HepG2 (cell line): ENCODE measurements around the gene FKBP1A. TPM values are rescaled to one million over a fixed set of nuclear protein-coding genes. Genes with fewer than 3 reads are reported as not detected.

Source experiments
- ATAD3A ChIP-seq: sonication (generic); formaldehyde crosslinking; IDR thresholded peaks from 2 replicates; pipeline ENCODE4 v1.4.0; 2020; ENCODE audit warnings: missing genetic modification reagents
- CEBPB ChIP-seq: IDR thresholded peaks from 2 replicates; pipeline ENCODE4 v1.6.1; 2011; ENCODE audit warnings: low read depth, low read length, improper control_type of control experiment, borderline replicate concordance
- MTF1 ChIP-seq: sonication (generic); formaldehyde crosslinking; IDR thresholded peaks from 2 replicates; pipeline ENCODE4 v1.5.0; 2020; ENCODE audit warnings: missing genetic modification reagents
- MYNN ChIP-seq: sonication (generic); formaldehyde crosslinking; IDR thresholded peaks from 2 replicates; pipeline ENCODE4 v1.4.0; 2020; ENCODE audit warnings: mild to moderate bottlenecking, low read depth, missing genetic modification reagents
- POLR2A ChIP-seq, 2 experiments: IDR thresholded peaks; 2 replicates each; pipeline ENCODE4 v1.6.1; 2011; ENCODE audit warnings: low read depth in 2 of 2, low read length in 2 of 2, mild to moderate bottlenecking in 1 of 2, moderate library complexity in 1 of 2; ENCODE audit not compliant: insufficient read depth in 1 of 2
- RARG ChIP-seq: sonication (generic); formaldehyde crosslinking; IDR thresholded peaks from 2 replicates; pipeline ENCODE4 v1.4.0; 2020; ENCODE audit warnings: low read depth, mild to moderate bottlenecking, missing genetic modification reagents
- RCOR2 ChIP-seq: IDR thresholded peaks from 2 replicates; pipeline ENCODE4 v1.6.1; 2016; ENCODE audit warnings: missing biosample characterization, missing genetic modification reagents
- SCMH1 ChIP-seq: sonication (generic); formaldehyde crosslinking; IDR thresholded peaks from 2 replicates; pipeline ENCODE4 v1.9.0; 2021; ENCODE audit warnings: missing genetic modification reagents, mild to moderate bottlenecking, borderline replicate concordance
- SIX1 ChIP-seq: sonication (generic); formaldehyde crosslinking; IDR thresholded peaks from 2 replicates; pipeline ENCODE4 v1.4.0; 2020; ENCODE audit warnings: missing genetic modification reagents, borderline replicate concordance
- SNAPC4 ChIP-seq: sonication (generic); formaldehyde crosslinking; IDR thresholded peaks from 2 replicates; pipeline ENCODE4 v1.4.0; 2020; ENCODE audit warnings: mild to moderate bottlenecking, missing genetic modification reagents
- SYNCRIP ChIP-seq: fragments of 200-400 bp; formaldehyde crosslinking; IDR thresholded peaks from 2 replicates; pipeline ENCODE4 v1.6.1; 2018; ENCODE audit warnings: mild to moderate bottlenecking, low read depth, low read length; ENCODE audit not compliant: insufficient read depth
- TFDP1 ChIP-seq: IDR thresholded peaks from 2 replicates; pipeline ENCODE4 v1.6.1; 2016; ENCODE audit warnings: missing compliant biosample characterization, missing genetic modification reagents, borderline replicate concordance
- U2AF2 ChIP-seq: fragments of 200-400 bp; formaldehyde crosslinking; IDR thresholded peaks from 2 replicates; pipeline ENCODE4 v1.6.1; 2017; ENCODE audit warnings: low read depth, mild to moderate bottlenecking, low read length
- ZBED4 ChIP-seq: sonication (generic); formaldehyde crosslinking; IDR thresholded peaks from 2 replicates; pipeline ENCODE4 v1.4.0; 2020; ENCODE audit warnings: missing genetic modification reagents, borderline replicate concordance
- ZGPAT ChIP-seq: IDR thresholded peaks from 2 replicates; pipeline ENCODE4 v1.6.1; 2016; ENCODE audit warnings: mild to moderate bottlenecking
- ZNF674 ChIP-seq: sonication (generic); formaldehyde crosslinking; IDR thresholded peaks from 2 replicates; pipeline ENCODE4 v1.5.0; 2020; ENCODE audit warnings: low read depth, mild to moderate bottlenecking, missing genetic modification reagents
- ZSCAN20 ChIP-seq: sonication (generic); formaldehyde crosslinking; IDR thresholded peaks from 2 replicates; pipeline ENCODE4 v1.4.0; 2020; ENCODE audit warnings: missing genetic modification reagents, mild to moderate bottlenecking, borderline replicate concordance
- polyA plus RNA-seq, 8 experiments: library from polyadenylated mRNA; depleted of rRNA in 3 of 8; stranded (reverse) in 7 of 8; unstranded in 1 of 8; fragments of >200 nt; fragmentation: Illumina TruSeq in 4 of 8; extraction: Trizol in 4 of 8; gene quantifications; 2 replicates each; pipeline versions ENCODE4 v1.2.1 to v1.2.3, GENCODE V29; 2011 to 2016; ENCODE audit warnings: low read depth in 4 of 8, missing spikeins in 1 of 8, mixed read lengths in 1 of 8; ENCODE audit not compliant: insufficient read depth in 1 of 8
- total RNA-seq, 5 experiments: library from RNA; depleted of rRNA; stranded (reverse); fragments of >200 nt; fragmentation: Illumina TruSeq; extraction: Trizol; gene quantifications; 2 replicates each; pipeline ENCODE4 v1.2.3, GENCODE V29; 2016; ENCODE audit warnings: low read depth in 1 of 5

The FKBP1A gene
- total and polyA plus RNA-seq, 2 of the 13 experiments (the other 11 are each of a cell fraction or from before 2014, with no cell fraction given), result 119 to 468 TPM

- peak; percentile 78; the same call in 1 of the 2 replicates for TF ChIP-seq TFDP1 (CRISPR knock-in tag)
- TF ChIP-seq ZGPAT, result peak; percentile 96; the same call in 1 of the 2 replicates
- TF ChIP-seq ZSCAN20 (CRISPR knock-in tag), result peak; percentile 83; the same call in 1 of the 2 replicates
- peak; percentile 95 to 98 for TF ChIP-seq POLR2A (IDR thresholded peaks at IDR 0.05; ENCODE audit: insufficient read depth in 1 of 2, low read depth in 2 of 2, low read length in 2 of 2)
- TF ChIP-seq ATAD3A, result no peak
- peak; percentile 80 for TF ChIP-seq CEBPB
- no peak for TF ChIP-seq SYNCRIP
- TF ChIP-seq RARG (CRISPR knock-in tag), result no peak
- peak; percentile 100 for TF ChIP-seq U2AF2
- no peak; the same call in 1 of the 2 replicates for TF ChIP-seq SNAPC4 (CRISPR knock-in tag)
- TF ChIP-seq MTF1 (CRISPR knock-in tag), result no peak; the same call in 1 of the 2 replicates
- TF ChIP-seq ZNF674, result peak; percentile 88
- peak; percentile 99 for TF ChIP-seq MYNN (CRISPR knock-in tag)
- TF ChIP-seq SCMH1 (CRISPR knock-in tag), result no peak
- TF ChIP-seq ZBED4 (CRISPR knock-in tag), result peak; percentile 82; the same call in 1 of the 2 replicates
- TF ChIP-seq SIX1 (CRISPR knock-in tag), result peak; percentile 55; the same call in 1 of the 2 replicates
- TF ChIP-seq RCOR2 (CRISPR knock-in tag), result peak; percentile 63; the same call in 1 of the 2 replicates
Measured at GRCh38 chr20:1325173-1326030, 67.5 kb downstream of the FKBP1A start (continued).
